Duodenal mucosa (tissue), 2 donors: ENCODE data around the gene RILP.
"Not testable (repeated sequence)": the region's sequence is repeated elsewhere in the genome, so short reads cannot be mapped to it uniquely, and the experiment has no call there.

ENCODE experiments used
- H3K27ac ChIP-seq: one replicate; pipeline ENCODE4 v1.7.0; 2013; ENCODE audit warnings: low read depth, low read length
- H3K27me3 ChIP-seq, 2 donors: one replicate each; pipeline ENCODE4 v1.7.0; 2013; ENCODE audit warnings: low read length in 2 of 2, control low read depth in 1 of 2; ENCODE audit not compliant: insufficient read depth in 2 of 2, control insufficient read depth in 1 of 2
- H3K36me3 ChIP-seq, 2 donors: one replicate each; pipeline ENCODE4 v1.7.0; 2013; ENCODE audit warnings: low read length in 2 of 2, control low read depth in 1 of 2; ENCODE audit not compliant: insufficient read depth in 2 of 2, control insufficient read depth in 1 of 2
- H3K4me1 ChIP-seq, 2 donors: one replicate each; pipeline ENCODE4 v1.7.0; 2013; ENCODE audit warnings: low read length in 2 of 2, control low read depth in 1 of 2; ENCODE audit not compliant: insufficient read depth in 2 of 2, control insufficient read depth in 1 of 2
- H3K4me3 ChIP-seq, 2 donors: one replicate each; pipeline ENCODE4 v1.7.0; 2013; ENCODE audit warnings: low read length in 2 of 2, low read depth in 1 of 2
- H3K9ac ChIP-seq, 2 donors: one replicate each; pipeline ENCODE4 v1.7.0; 2013; ENCODE audit warnings: low read length in 2 of 2, low read depth in 1 of 2
- H3K9me3 ChIP-seq, 2 donors: one replicate each; pipeline ENCODE4 v1.7.0; 2013; ENCODE audit warnings: low read length in 2 of 2, control low read depth in 1 of 2; ENCODE audit not compliant: control insufficient read depth in 1 of 2

RILP gene

DNA sequence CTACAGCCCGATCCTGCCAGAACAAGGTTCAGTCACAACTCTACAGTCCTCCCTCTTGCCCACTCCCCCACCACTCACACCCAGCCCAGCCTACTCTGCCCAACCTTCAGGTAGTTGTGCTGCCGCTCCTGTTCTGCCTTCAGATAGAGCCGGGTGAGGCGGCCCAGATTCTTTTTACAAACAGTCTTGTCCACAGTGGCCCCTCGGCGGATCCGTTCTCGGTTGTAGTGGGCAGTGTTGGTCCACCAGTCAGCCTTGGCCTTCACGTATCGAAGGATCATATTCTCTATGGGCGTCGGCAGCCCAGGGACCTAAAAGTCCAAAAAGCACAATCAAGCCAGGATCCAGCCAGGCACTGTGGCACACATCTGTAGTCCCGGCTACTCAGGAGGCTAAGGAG lies 26.7 kb upstream of the RILP start:
- Histone ChIP-seq H3K27ac (no peak overlapping the region), H3K4me3 (no peak overlapping the region), H3K27me3 (no peaks in the 10 kb centered on the region), H3K9me3 (no peaks in the 10 kb centered on the region), H3K4me1 (no peaks in the 10 kb centered on the region), H3K36me3 (peaks cover 80 to 98% of the 10 kb centered on the region in 2 donors), H3K9ac (no peak overlapping the region)

DNA sequence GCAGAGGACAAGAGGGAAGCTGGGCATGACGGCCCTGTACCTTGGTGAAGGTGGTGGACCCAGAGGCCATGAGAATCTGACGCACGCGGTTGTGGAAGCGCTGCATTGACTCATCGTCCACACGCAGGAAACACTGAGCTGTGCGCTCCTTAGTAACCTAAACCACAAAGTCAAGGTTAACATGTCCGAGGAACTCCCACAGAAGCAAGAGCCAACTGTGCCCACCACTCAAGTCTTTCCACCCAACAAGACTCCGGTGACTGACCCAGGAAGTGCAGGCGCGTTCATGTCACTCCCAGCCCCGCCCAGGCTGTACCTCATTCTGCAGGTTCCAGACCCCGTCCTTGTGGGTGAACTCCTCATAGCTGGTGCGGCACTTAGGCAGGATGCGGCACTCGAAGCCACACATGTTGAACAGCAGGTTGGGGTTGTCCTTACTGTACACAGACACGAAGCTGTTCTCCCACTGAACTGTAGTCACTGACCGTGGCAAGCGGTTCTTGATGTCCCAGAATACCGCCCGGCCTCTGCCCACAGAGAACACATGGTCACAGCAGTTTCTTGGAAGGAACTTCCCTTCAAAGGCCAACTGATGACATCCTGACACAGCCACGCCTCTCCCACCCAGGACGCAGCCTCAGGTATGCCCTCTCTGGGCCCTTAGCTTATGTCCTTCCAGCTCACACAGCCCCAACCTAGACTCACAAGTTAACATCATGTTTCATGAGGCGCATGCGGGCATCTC lies 23.5 kb upstream of the RILP start:
- peaks cover 55 to 93% of the 10 kb centered on the region in 2 donors for H3K36me3 ChIP-seq
- no peak overlapping the region for H3K4me3 ChIP-seq
- no peak overlapping the region for H3K27ac ChIP-seq
- H3K9me3 ChIP-seq, result no peaks in the 10 kb centered on the region
- no peak overlapping the region for H3K9ac ChIP-seq
- H3K4me1 ChIP-seq, result no peaks in the 10 kb centered on the region
- no peaks in the 10 kb centered on the region for H3K27me3 ChIP-seq

GRCh38 chr17:1663934-1664333 lies 14.3 kb upstream of the RILP start:
- not testable (repeated sequence) for H3K9me3 ChIP-seq, H3K27me3 ChIP-seq, H3K4me3 ChIP-seq, H3K27ac ChIP-seq, H3K9ac ChIP-seq, H3K4me1 ChIP-seq
- peaks cover 29 to 84% of the 10 kb centered on the region in 2 donors for H3K36me3 ChIP-seq

DNA sequence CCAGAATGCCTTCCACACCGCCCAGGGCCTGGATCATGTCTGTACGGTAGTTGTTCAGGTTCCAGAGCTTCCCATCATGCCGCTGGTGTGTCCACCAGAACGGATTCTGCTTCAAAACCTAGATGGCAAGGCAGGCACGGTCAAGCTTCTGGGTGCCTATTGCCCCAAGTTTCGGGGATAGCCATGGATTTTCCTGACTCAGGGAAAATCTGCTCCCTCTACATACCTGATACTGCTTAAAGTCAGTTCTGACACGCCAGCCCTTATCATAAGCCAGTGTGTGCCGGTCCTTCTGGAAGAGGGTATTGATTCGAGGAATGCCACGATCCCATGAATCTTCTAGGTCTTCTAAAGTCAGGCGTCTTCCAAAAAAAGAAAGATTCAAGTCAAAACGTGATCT lies 11.4 kb upstream of the RILP start:
- Histone ChIP-seq H3K4me3 (no peak overlapping the region), H3K9ac (no peak overlapping the region), H3K27ac (no peak overlapping the region), H3K9me3 (no peaks in the 10 kb centered on the region), H3K36me3 (peaks cover 49 to 84% of the 10 kb centered on the region in 2 donors), H3K4me1 (no peaks in the 10 kb centered on the region), H3K27me3 (no peaks in the 10 kb centered on the region)

DNA sequence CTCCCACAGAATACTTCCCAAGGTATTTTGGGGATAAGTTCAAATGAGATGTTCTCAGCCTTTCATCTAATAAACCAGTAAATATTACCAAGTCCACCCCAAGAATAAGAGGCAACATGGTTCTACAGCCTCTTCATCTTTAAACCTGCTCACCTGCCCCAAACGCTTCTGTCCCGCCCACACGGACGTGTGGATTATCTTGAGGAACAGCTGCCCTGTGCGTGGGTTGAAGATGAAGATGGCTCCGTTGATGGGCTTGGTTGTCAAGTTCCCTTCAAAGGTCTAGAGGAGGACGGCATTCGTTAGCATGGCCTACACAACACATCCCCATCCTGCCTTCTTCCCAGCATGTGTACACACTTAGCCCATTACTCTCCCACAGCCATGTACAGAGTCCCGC lies 8.4 kb upstream of the RILP start:
- H3K36me3 ChIP-seq, result peaks cover 68 to 90% of the 10 kb centered on the region in 2 donors
- no peaks in the 10 kb centered on the region for H3K4me1 ChIP-seq
- no peak overlapping the region for H3K9ac ChIP-seq
- H3K4me3 ChIP-seq, result no peak overlapping the region
- no peaks in the 10 kb centered on the region for H3K9me3 ChIP-seq
- no peaks in the 10 kb centered on the region for H3K27me3 ChIP-seq
- H3K27ac ChIP-seq, result no peak overlapping the region

- Histone ChIP-seq H3K4me1 (peaks cover 15 to 19% of the 10 kb centered on the region in 2 donors), H3K36me3 (peaks cover 51 to 75% of the 10 kb centered on the region in 2 donors), H3K27ac (no peak overlapping the region), H3K9ac (no peak overlapping the region), H3K4me3 (no peak overlapping the region), H3K27me3 (no peaks in the 10 kb centered on the region), H3K9me3 (no peaks in the 10 kb centered on the region)
Measured at GRCh38 chr17:1653735-1654134, 4.1 kb upstream of the RILP start.

DNA sequence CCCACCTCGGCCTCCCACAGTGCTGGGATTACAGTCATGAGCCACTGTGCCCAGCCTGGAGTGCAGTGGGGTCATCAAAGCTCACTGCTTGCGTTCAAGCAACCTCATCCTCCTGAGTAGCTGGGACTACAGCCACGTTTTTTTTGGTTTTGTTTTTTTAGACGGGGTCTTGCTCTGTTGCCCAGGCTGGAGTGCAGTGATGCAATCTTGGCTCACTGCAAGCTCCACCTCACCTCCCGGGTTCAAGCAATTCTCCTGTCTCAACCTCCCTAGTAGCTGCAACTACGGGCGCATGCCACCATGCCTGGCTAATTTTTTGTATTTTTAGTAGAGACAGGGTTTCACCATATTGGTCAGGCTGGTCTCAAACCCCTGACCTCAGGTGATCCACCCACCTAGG lies 3.1 kb upstream of the RILP start:
- Histone ChIP-seq H3K4me1 (peaks cover 23 to 27% of the 10 kb centered on the region in 2 donors), H3K36me3 (peaks cover 42 to 67% of the 10 kb centered on the region in 2 donors)
- H3K27me3 ChIP-seq, H3K27ac ChIP-seq, H3K9me3 ChIP-seq, H3K9ac ChIP-seq, H3K4me3 ChIP-seq: not testable (repeated sequence)

GRCh38 chr17:1651559-1651844 lies 1.8 kb upstream of the RILP start:
- Histone ChIP-seq H3K4me1 (peaks cover 28 to 35% of the 10 kb centered on the region in 2 donors), H3K27me3 (no peaks in the 10 kb centered on the region), H3K4me3 (no peak overlapping the region), H3K36me3 (peaks cover 35 to 66% of the 10 kb centered on the region in 2 donors), H3K27ac (no peak overlapping the region), H3K9me3 (no peaks in the 10 kb centered on the region), H3K9ac (no peak overlapping the region)

DNA sequence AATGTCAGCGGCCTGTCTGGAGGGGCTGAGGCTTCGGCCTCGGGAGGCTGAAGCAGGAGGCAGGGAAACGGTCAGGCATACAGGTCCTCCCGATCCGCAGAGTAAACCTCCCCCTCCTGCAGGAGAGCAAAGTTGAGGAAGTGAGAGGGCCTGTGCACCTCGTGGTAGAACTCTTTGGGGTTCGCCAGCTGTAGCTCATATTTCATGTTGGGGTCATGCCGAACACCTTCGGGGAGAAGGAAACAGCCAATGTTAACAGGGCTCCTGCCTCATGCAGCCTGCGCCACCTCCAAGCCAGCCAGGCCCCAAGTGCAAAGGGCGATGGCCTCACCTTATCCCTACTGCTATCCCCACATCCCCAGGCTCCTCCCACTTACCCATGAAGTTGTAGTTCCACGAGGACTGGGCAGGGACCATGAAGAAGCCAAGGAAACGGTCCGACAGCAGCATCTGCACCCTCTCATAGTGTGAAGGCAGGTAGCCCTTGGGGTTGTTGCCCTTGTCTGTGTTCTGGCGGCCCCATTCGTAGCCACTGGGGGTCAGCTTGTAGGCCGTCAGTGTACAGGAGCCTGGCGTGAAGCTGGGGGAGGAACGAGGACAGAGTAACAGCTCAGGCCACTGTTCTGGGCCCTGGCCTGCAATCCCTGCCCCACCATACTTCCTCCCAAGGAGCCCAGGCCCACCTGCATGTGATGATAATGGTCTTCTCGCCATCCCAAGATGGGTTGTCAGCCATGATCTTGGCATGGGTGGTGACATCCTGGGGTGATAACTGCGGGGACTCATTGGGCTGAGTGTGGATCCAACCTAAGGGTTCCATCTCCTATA lies 1.3 kb upstream of the RILP start:
- H3K36me3 ChIP-seq, result peaks cover 32 to 63% of the 10 kb centered on the region in 2 donors
- no peak overlapping the region for H3K4me3 ChIP-seq

DNA sequence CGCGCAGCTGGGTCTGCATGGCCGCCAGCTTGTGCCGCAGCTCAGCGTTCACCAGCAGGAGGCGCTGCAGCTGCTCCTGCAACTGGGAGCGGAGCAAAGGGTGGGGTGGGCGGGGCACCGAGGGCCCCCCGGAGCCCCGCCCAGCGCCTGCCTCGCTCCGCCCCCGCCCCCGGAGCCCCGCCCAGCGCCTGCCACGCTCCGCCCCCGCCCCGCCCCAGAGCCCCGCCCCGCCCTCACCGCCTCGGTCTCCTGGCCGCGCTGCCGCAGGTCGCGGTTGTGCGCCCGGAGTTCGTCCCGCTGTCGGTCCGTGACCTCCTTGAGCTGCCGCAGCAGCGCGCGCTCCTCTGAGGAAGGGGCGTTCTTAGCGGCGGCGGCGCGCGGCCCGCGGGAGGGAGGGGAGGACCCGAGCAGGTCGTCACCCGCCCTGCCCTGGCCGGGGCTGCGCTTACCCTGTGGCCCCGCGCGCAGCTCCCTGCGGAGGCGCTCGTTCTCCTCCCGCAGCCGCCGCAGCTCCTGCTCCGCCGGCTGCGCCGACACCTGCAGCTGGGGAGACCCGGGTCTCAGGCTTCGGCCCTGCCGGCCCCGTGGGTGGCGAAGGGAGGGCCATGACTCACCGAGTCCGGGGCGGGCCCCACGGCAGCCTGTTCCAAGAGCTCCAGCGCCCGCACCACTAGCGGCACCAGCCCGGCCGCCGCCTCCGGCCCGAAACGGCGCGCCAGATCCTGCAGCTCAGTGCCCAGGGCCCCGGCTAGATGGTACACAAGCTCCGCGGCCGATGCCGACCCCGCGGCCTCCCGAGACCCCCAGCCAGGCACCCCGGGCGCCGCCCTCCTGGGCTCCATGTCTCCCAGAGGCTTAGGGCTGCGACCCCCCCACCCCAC lies 463 bp downstream of the RILP start:
- peak overlapping the region; percentile 99 for H3K27ac ChIP-seq
- peaks cover 25 to 48% of the 10 kb centered on the region in 2 donors for H3K36me3 ChIP-seq
- H3K9ac ChIP-seq, result peak overlapping the region; percentile 61 to 79
- H3K27me3 ChIP-seq, result no peaks in the 10 kb centered on the region
- H3K4me3 ChIP-seq, result peak overlapping the region; percentile 73 to 79
- no peaks in the 10 kb centered on the region for H3K9me3 ChIP-seq
- peaks cover 33 to 53% of the 10 kb centered on the region in 2 donors for H3K4me1 ChIP-seq

More for the DNA sequence above, 1.3 kb upstream of the RILP start:
- H3K9me3 ChIP-seq, result no peaks in the 10 kb centered on the region
- peaks cover 28 to 40% of the 10 kb centered on the region in 2 donors for H3K4me1 ChIP-seq
- peak overlapping the region; percentile 99 for H3K27ac ChIP-seq
- peak overlapping the region; percentile 30 to 39 for H3K9ac ChIP-seq
- H3K27me3 ChIP-seq, result no peaks in the 10 kb centered on the region
